Prostate gland (tissue), 2 donors: ENCODE data around the gene ST8SIA1.

Experiments used
- POLR2AphosphoS5 ChIP-seq: sonication (generic); formaldehyde crosslinking; IDR thresholded peaks from one replicate; pipeline ENCODE4 v1.6.1; 2017; ENCODE audit warnings: antibody characterized with exemption
- TF ChIP-seq, protein P1 (sequence below), 4 experiments: fragments of 200-600 bp in 2 of 4; fragments of 450-650 bp in 2 of 4; sonication (generic) in 2 of 4; IDR thresholded peaks; 1 replicate in 3 of 4; 2 replicates in 1 of 4; pipeline ENCODE4 v1.5.1; 2016 to 2019; ENCODE audit warnings: antibody characterized with exemption in 4 of 4, mild to moderate bottlenecking in 2 of 4, moderate library complexity in 2 of 4

DNA sequence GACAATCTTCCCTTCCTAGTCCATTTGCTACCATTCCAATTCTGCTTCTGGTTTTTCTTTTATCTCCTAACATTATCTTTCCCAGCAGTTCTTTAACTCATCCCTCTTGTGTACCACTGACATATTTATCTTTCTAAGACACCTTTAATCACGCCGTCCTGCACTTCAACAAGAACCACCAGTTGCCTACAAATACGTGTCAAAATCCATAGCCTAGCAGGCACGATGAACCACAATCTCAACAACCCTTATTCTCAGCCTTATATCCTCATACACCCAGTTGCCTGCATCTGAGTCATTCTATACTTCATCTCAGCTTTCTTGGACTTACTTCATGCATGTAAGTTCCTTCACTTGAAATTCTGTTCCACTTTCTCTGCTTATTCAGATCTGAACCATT, 16.4 kb upstream of the ST8SIA1 start:
- no peak for TF ChIP-seq POLR2AphosphoS5
- TF ChIP-seq, protein P1, sequence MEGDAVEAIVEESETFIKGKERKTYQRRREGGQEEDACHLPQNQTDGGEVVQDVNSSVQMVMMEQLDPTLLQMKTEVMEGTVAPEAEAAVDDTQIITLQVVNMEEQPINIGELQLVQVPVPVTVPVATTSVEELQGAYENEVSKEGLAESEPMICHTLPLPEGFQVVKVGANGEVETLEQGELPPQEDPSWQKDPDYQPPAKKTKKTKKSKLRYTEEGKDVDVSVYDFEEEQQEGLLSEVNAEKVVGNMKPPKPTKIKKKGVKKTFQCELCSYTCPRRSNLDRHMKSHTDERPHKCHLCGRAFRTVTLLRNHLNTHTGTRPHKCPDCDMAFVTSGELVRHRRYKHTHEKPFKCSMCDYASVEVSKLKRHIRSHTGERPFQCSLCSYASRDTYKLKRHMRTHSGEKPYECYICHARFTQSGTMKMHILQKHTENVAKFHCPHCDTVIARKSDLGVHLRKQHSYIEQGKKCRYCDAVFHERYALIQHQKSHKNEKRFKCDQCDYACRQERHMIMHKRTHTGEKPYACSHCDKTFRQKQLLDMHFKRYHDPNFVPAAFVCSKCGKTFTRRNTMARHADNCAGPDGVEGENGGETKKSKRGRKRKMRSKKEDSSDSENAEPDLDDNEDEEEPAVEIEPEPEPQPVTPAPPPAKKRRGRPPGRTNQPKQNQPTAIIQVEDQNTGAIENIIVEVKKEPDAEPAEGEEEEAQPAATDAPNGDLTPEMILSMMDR (IDR thresholded peaks at IDR 0.05) = no peak
